OCI-LY7 (cell line): ENCODE measurements around the gene FA2H.

Source experiments
- EZH2phosphoT487 ChIP-seq: fragments of 200-600 bp; sonication (generic); IDR thresholded peaks from 2 replicates; pipeline ENCODE4 v1.6.1; 2018; ENCODE audit warnings: low read depth, borderline replicate concordance, mild to moderate bottlenecking, mixed run types, antibody characterized with exemption, low read length, moderate library complexity, mixed read lengths
- TF ChIP-seq, protein P1 (sequence below): fragments of 200-600 bp; sonication (generic); conservative IDR thresholded peaks from 2 replicates; pipeline ENCODE4 v1.5.1; 2014; ENCODE audit warnings: mild to moderate bottlenecking, antibody characterized with exemption, low read length, moderate library complexity, mixed read lengths

DNA sequence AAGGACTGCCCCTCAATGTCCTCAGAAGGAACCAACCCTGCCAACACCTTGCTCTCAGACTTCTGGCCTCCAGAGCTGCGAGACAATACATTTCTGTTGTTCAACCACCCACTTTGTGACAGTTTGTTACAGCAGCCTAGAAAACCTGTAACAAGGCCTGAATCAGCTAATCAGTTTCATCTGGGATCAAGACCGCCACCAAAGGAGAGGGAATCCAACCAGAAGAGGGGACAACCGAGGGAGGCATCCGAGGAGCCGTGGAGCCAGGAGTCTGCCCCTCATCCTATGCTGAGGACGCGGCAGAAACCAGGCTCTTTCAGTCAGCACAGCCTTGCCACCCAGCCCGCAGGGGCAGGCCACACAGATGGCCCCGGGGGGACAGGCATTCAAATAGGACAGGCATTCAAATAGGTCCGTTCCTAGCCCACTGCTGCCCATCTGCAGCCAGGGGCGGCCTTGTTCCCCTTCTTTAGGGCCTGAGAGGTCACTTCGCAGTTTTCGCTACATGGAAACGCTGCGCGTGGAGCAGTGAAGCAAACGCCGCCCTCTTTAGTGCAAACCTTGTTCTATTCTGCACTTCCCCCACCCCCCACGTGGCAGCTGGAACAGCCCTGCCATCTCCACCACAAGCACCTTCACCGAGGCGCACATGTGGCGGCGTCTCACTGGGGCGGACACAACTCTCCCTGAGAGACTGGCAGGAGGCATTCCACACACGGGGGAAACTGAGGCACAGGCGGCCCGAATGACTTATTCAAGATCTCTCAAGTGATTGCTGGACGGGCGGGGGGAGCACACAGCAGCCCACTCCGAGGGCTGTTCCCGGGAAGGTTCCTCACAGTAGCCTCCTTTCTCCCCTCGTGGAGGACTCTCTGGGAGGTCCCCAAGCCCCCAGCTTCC, 26.7 kb downstream of the FA2H start:
- TF ChIP-seq, protein P1, sequence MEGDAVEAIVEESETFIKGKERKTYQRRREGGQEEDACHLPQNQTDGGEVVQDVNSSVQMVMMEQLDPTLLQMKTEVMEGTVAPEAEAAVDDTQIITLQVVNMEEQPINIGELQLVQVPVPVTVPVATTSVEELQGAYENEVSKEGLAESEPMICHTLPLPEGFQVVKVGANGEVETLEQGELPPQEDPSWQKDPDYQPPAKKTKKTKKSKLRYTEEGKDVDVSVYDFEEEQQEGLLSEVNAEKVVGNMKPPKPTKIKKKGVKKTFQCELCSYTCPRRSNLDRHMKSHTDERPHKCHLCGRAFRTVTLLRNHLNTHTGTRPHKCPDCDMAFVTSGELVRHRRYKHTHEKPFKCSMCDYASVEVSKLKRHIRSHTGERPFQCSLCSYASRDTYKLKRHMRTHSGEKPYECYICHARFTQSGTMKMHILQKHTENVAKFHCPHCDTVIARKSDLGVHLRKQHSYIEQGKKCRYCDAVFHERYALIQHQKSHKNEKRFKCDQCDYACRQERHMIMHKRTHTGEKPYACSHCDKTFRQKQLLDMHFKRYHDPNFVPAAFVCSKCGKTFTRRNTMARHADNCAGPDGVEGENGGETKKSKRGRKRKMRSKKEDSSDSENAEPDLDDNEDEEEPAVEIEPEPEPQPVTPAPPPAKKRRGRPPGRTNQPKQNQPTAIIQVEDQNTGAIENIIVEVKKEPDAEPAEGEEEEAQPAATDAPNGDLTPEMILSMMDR = no peak
- TF ChIP-seq EZH2phosphoT487 = no peak
